ENCODE results near the gene SPARC.

DNA sequence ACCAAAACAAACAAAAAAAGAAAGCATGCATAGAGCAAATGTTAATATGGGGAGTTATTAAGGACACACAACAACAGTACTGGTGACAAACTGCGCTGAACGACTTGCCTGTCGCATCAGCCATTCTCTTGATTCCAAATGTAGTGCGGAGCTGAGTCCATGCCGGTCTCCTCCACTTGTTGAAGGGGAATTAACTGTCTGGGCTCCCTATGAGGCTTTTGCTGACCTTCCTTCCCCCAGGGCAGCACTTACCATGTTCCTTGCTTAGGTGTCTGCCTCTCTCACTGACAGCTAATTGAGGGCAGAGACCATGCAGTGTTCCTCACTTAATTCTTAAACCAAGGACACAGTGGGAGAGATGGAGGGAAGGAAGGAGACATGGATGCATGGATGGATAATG is 54.8 kb downstream of the SPARC start:
- no peak for TF ChIP-seq POLR2A (IDR thresholded peaks at IDR 0.05)
- TF ChIP-seq, protein P1, sequence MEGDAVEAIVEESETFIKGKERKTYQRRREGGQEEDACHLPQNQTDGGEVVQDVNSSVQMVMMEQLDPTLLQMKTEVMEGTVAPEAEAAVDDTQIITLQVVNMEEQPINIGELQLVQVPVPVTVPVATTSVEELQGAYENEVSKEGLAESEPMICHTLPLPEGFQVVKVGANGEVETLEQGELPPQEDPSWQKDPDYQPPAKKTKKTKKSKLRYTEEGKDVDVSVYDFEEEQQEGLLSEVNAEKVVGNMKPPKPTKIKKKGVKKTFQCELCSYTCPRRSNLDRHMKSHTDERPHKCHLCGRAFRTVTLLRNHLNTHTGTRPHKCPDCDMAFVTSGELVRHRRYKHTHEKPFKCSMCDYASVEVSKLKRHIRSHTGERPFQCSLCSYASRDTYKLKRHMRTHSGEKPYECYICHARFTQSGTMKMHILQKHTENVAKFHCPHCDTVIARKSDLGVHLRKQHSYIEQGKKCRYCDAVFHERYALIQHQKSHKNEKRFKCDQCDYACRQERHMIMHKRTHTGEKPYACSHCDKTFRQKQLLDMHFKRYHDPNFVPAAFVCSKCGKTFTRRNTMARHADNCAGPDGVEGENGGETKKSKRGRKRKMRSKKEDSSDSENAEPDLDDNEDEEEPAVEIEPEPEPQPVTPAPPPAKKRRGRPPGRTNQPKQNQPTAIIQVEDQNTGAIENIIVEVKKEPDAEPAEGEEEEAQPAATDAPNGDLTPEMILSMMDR (IDR thresholded peaks at IDR 0.05) = no peak

Data from Peyer's patch (tissue), 4 donors.